Bronchial epithelial cell (primary cell): ENCODE measurements around the gene FAIM2. TPM values are rescaled to one million over a fixed set of nuclear protein-coding genes. Genes with fewer than 3 reads are reported as not detected.

Experiments used
- DNase-seq: peaks from one replicate; pipeline ENCODE4 v3.0.0-alpha.2; 2010; ENCODE audit warnings: low read depth
- FAIRE-seq: peaks from 2 replicates; lab custom pipeline; 2011; peaks lifted over from hg19 to GRCh38; lab: Jason Lieb, UNC
- H3K27me3 ChIP-seq: 2 replicates; pipeline ENCODE4 v1.5.1; 2011; ENCODE audit warnings: low read length; ENCODE audit not compliant: control insufficient read depth, insufficient read depth
- H3K36me3 ChIP-seq: 2 replicates; pipeline ENCODE4 v1.5.1; 2011; ENCODE audit warnings: low read length; ENCODE audit not compliant: control insufficient read depth, insufficient read depth
- H3K4me3 ChIP-seq: 2 replicates; pipeline ENCODE4 v1.5.1; 2011; ENCODE audit warnings: mild to moderate bottlenecking, low read depth, low read length, control low read depth
- total RNA-seq: library from RNA; depleted of rRNA; stranded (reverse); fragments of >200 nt; gene quantifications from 2 replicates; pipeline ENCODE4 v1.2.1, GENCODE V29; 2014
- TF ChIP-seq, protein P1 (sequence below): IDR thresholded peaks from 2 replicates; pipeline ENCODE4 v1.5.1; 2011; ENCODE audit warnings: mild to moderate bottlenecking, moderate library complexity, low read length, control low read depth, inconsistent platforms; ENCODE audit not compliant: insufficient read depth, severe bottlenecking

Gene FAIM2
- total RNA-seq, 1 donor from 2014 or later: 0.53 TPM

DNA sequence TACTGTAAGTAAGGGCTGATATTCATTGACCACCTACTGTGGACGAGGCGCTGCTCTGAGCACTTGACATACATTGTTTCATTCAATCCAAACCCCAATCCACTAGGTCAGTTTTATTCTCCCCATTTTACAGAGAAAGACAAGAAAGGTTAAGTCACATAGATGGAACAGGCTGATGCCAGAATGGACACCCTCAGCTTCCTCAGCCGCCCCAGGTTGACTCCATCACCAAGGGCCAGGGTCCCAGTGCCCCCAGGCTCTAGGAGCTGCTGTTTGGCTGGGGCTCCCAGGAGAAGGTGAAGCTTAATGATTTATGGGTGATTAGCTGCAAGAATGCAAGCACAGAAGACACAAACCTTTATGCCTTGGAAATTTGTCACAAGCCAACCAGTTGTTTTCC lies 46.2 kb upstream of the FAIM2 start:
- FAIRE-seq: no peak
- no peaks in the 10 kb centered on the region for H3K27me3 ChIP-seq
- no peak for DNase-seq
- H3K36me3 ChIP-seq: no peaks in the 10 kb centered on the region
- TF ChIP-seq, protein P1, sequence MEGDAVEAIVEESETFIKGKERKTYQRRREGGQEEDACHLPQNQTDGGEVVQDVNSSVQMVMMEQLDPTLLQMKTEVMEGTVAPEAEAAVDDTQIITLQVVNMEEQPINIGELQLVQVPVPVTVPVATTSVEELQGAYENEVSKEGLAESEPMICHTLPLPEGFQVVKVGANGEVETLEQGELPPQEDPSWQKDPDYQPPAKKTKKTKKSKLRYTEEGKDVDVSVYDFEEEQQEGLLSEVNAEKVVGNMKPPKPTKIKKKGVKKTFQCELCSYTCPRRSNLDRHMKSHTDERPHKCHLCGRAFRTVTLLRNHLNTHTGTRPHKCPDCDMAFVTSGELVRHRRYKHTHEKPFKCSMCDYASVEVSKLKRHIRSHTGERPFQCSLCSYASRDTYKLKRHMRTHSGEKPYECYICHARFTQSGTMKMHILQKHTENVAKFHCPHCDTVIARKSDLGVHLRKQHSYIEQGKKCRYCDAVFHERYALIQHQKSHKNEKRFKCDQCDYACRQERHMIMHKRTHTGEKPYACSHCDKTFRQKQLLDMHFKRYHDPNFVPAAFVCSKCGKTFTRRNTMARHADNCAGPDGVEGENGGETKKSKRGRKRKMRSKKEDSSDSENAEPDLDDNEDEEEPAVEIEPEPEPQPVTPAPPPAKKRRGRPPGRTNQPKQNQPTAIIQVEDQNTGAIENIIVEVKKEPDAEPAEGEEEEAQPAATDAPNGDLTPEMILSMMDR: no peak
- H3K4me3 ChIP-seq: no peak overlapping the region

DNA sequence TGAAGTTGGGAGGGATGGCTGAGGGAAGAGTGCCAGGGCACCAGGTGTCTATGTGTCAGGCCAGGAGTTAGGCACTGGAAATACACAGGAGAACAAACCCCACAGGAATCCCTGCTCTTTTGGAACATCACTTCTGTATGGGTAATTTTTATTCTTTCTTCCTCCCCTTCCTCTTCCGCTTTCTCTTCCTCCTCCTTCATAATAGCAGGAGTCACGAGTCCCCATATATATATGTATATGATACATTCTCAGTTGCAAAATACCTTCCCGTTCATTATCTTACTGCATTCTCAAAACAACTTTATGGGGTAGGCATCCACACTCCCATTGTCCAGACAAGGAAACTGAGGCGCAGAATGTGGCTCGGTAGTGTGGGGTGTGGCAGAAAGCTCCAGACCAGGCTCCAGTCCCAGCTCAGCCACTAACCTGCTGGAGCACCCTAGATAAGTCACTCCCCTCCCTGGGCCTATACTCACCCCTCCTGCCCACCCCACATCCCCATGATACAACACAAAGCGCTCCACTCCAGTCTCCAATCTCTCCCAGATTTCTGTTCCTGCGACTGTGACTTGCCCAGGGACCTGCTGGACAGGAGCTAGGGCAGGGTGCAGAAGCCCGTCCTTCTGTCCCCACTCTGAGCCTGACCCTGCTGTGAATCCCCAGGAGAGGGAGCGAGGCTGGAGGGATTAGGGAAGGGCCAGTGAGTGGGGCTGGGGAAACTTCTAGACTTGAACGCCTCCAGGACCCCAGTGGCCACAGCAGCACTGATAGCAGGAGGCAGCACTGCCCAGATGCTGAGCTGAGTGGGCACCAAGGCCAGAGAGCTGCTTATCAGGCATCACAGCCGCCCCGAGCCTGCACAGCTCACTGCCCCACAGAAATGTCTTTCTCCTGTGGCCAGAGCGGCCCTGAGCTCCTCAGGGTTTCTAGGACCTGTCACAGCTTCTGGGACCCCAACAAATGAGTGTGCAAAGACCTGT lies 45.5 kb upstream of the FAIM2 start:
- no peak for DNase-seq
- Histone ChIP-seq H3K4me3 (no peak overlapping the region), H3K36me3 (no peaks in the 10 kb centered on the region), H3K27me3 (no peaks in the 10 kb centered on the region)
- TF ChIP-seq, protein P1: no peak
- no peak for FAIRE-seq

DNA sequence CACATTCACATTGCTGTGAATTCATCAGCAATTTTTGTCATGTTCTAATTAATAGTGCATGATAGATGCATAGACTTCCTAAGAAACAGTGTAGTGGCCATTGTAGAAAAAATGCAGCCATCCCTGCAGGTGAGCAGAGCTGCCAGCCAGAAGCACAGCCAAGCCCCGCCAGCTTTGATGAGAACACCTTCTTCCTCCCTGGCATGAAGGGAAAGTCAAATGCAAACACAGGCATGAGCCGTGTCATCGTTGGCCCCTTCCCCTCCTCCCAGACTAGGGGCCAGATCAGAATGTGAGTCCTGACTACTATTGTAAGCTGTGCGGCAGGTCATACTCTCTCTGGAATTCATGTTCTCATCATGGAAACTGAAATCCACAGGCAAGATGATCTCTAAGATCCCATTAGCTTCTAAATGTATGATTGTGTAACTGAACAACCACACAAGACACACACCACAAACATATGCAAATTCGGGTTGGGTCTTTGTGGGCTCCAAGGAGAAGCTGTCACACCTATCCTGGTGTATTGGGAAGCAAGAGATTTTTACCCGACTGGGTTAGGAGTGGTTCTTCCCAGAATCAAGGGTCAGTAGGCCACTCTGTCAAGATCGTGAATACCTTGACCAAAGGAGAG lies 44.0 kb upstream of the FAIM2 start:
- TF ChIP-seq, protein P1: no peak
- no peaks in the 10 kb centered on the region for H3K27me3 ChIP-seq
- peak; percentile 13 for FAIRE-seq
- H3K36me3 ChIP-seq: no peaks in the 10 kb centered on the region
- H3K4me3 ChIP-seq: no peak overlapping the region
- no peak for DNase-seq

DNA sequence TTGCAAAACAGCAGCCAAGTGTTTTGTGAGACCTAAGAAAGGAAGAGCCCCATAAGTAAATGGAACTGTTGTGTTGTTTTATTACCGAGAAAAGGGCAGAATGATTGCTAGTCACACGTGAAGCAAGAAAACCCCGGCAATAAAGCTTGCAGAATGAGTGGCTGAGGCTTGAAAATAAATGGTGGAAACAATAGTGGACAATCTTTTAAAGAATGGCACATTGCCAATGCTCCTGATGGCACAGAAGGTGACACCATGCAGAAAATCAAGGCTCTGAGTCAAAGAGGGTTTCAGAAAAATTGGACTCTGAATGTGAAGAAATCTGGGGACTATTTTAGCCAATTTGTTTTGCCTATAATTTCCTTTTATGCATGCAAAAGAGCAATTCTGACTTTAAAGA lies 42.8 kb upstream of the FAIM2 start:
- Histone ChIP-seq H3K36me3 (no peaks in the 10 kb centered on the region), H3K4me3 (no peak overlapping the region), H3K27me3 (no peaks in the 10 kb centered on the region)
- no peak for DNase-seq
- TF ChIP-seq, protein P1: no peak
- FAIRE-seq: no peak

DNA sequence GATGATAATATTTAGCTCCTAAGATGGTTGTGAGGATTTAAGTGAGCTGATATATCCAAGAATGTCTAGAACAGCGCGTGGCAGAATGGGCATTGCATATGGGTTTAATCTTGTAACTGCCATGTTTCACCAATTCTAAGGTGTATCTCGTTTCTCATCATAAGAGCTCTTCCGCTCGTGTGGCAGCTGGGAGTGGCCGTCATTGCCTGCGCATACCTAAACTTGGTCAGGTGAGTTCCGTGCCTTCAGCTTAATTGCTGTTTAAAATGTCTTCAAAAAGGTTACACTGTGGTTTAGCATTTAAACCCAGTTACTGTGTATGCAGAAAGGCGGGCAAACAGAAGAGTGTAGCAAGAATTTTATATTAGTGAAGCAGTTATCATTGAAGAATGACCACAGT lies 42.4 kb upstream of the FAIM2 start:
- DNase-seq: no peak
- Histone ChIP-seq H3K36me3 (no peaks in the 10 kb centered on the region), H3K27me3 (no peaks in the 10 kb centered on the region), H3K4me3 (no peak overlapping the region)
- TF ChIP-seq, protein P1: no peak
- FAIRE-seq: no peak
